ENCODE measurements around the gene ZNF786. TPM values are rescaled to one million over a fixed set of nuclear protein-coding genes. Genes with fewer than 3 reads are reported as not detected.

The ZNF786 gene
- total RNA-seq, 2 donors from 2014 or later, result 9.3 to 12.8 TPM

DNA sequence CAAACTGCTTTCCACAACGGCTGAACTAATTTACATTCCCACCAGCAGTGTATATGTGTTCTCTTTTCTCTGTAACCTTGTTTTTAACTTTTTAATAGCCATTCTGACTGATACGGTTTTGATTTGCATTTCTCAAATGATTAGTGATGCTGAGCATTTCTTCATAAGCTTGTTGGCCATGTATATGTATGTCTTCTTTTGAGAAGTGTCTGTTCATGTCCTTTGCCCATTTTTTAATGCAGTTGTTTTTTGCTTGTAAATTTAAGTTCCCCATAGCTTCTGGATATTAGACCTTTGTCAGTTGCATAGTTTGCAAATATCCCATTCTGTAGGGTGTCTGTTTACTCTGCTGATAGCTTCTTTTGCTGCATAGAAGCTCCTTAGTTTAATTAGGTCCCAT lies 6.1 kb downstream of the ZNF786 start:
- no peak overlapping the region for H3K27ac ChIP-seq
- no peak for DNase-seq (ENCODE audit: low spot score)
- H3K4me1 ChIP-seq (replicated peaks), result no peaks in the 10 kb centered on the region
- WGBS, result 94% methylated on average over 2 of the region's 2 CpGs
- H3K36me3 ChIP-seq, result no peaks in the 10 kb centered on the region
- H3K27me3 ChIP-seq (replicated peaks; ENCODE audit: insufficient read depth), result no peaks in the 10 kb centered on the region
- TF ChIP-seq POLR2AphosphoS5 (IDR thresholded peaks at IDR 0.05) (no peak), POLR2A (IDR thresholded peaks at IDR 0.05) (no peak)
- TF ChIP-seq, protein P1, sequence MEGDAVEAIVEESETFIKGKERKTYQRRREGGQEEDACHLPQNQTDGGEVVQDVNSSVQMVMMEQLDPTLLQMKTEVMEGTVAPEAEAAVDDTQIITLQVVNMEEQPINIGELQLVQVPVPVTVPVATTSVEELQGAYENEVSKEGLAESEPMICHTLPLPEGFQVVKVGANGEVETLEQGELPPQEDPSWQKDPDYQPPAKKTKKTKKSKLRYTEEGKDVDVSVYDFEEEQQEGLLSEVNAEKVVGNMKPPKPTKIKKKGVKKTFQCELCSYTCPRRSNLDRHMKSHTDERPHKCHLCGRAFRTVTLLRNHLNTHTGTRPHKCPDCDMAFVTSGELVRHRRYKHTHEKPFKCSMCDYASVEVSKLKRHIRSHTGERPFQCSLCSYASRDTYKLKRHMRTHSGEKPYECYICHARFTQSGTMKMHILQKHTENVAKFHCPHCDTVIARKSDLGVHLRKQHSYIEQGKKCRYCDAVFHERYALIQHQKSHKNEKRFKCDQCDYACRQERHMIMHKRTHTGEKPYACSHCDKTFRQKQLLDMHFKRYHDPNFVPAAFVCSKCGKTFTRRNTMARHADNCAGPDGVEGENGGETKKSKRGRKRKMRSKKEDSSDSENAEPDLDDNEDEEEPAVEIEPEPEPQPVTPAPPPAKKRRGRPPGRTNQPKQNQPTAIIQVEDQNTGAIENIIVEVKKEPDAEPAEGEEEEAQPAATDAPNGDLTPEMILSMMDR (IDR thresholded peaks at IDR 0.05), result no peak
- no peak overlapping the region for H3K4me3 ChIP-seq
- no peaks in the 10 kb centered on the region for H3K9me3 ChIP-seq
- intact Hi-C loops (cut with DNase I), result no loop called here

DNA sequence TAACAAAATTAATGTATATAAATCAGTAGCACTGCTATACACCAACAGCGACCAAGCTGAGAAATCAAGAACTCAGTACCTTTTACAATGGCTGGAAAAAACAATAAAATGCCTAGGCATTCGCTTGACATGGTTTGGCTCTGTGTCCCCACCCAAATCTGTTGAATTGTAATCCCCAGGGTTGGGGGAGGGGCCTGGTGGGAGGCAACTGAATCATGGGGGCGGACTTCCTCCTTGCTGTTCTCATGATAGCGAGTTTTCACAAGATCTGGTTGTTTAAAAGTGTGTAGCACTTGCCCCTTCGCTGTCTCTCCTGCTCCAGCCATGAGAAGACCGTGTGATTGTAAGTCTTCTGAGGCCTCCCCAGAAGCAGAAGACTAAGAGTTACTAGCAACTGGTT lies 8.6 kb downstream of the ZNF786 start:
- no peaks in the 10 kb centered on the region for H3K9me3 ChIP-seq
- no peaks in the 10 kb centered on the region for H3K36me3 ChIP-seq
- H3K4me1 ChIP-seq (replicated peaks), result no peaks in the 10 kb centered on the region
- WGBS, result 94% methylated on average over 6 of the region's 6 CpGs
- no peak overlapping the region for H3K27ac ChIP-seq
- intact Hi-C loops (cut with DNase I), result no loop called here
- TF ChIP-seq POLR2AphosphoS5 (IDR thresholded peaks at IDR 0.05) (no peak), POLR2A (IDR thresholded peaks at IDR 0.05) (no peak)
- TF ChIP-seq, protein P1 (IDR thresholded peaks at IDR 0.05), result no peak
- no peaks in the 10 kb centered on the region for H3K27me3 ChIP-seq (replicated peaks; ENCODE audit: insufficient read depth)
- DNase-seq (ENCODE audit: low spot score), result no peak
- H3K4me3 ChIP-seq, result no peak overlapping the region

DNA sequence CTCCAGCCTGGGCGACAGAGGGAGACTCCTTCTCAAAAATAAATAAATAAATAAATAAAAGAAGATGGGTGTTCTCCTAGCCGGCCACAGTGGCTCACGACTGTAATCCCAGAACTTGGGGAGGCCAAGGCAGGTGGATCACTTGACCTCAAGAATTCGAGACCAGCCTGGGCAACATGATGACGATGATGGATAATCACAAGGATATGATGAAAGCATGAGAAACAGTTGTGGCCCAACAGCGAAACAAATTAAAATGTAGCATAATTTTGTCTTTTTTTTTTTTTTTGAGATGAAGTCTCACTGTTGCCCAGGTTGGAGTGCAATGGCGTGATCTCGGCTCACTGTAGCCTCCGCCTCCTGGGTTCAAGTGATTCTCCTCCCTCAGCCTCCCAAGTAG lies 12.9 kb downstream of the ZNF786 start:
- TF ChIP-seq, protein P1 (IDR thresholded peaks at IDR 0.05), result no peak
- TF ChIP-seq POLR2AphosphoS5 (IDR thresholded peaks at IDR 0.05) (no peak), POLR2A (IDR thresholded peaks at IDR 0.05) (no peak)
- Histone ChIP-seq H3K27me3 (replicated peaks; ENCODE audit: insufficient read depth) (no peaks in the 10 kb centered on the region), H3K36me3 (no peaks in the 10 kb centered on the region), H3K4me1 (replicated peaks) (no peaks in the 10 kb centered on the region), H3K27ac (no peak overlapping the region), H3K9me3 (no peaks in the 10 kb centered on the region), H3K4me3 (no peak overlapping the region)
- intact Hi-C loops (cut with DNase I), result no loop called here
- WGBS, result 86% methylated on average over 9 of the region's 9 CpGs
- DNase-seq (ENCODE audit: low spot score), result no peak

DNA sequence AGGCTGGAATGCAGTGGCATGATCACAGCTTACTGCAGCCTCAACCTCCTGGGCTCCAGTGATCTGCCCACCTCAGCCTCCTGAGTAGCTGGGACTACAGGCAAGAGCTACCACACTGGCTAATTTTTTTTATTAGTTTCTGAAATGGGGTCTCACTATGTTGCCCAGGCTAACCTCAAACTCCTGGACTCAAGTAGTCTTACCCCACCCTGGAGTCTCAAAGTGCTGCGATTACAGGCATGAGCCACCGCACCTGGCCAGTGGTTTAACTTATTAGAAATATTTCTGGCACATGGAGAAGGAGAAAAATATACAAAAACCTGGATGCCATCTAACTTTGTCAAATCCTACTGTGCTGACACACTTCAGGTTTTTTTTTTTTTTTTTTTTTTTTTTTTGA lies 15.2 kb downstream of the ZNF786 start:
- Histone ChIP-seq H3K4me1 (replicated peaks) (no peaks in the 10 kb centered on the region), H3K9me3 (no peaks in the 10 kb centered on the region), H3K36me3 (no peaks in the 10 kb centered on the region), H3K27me3 (replicated peaks; ENCODE audit: insufficient read depth) (no peaks in the 10 kb centered on the region), H3K4me3 (no peak overlapping the region), H3K27ac (no peak overlapping the region)
- no peak for TF ChIP-seq POLR2AphosphoS5 (IDR thresholded peaks at IDR 0.05)
- no peak for TF ChIP-seq POLR2A (IDR thresholded peaks at IDR 0.05)
- TF ChIP-seq, protein P1 (IDR thresholded peaks at IDR 0.05), result no peak
- no peak for DNase-seq (ENCODE audit: low spot score)
- WGBS, result 93% methylated on average over 2 of the region's 2 CpGs
- intact Hi-C loops (cut with DNase I), result no loop called here

DNA sequence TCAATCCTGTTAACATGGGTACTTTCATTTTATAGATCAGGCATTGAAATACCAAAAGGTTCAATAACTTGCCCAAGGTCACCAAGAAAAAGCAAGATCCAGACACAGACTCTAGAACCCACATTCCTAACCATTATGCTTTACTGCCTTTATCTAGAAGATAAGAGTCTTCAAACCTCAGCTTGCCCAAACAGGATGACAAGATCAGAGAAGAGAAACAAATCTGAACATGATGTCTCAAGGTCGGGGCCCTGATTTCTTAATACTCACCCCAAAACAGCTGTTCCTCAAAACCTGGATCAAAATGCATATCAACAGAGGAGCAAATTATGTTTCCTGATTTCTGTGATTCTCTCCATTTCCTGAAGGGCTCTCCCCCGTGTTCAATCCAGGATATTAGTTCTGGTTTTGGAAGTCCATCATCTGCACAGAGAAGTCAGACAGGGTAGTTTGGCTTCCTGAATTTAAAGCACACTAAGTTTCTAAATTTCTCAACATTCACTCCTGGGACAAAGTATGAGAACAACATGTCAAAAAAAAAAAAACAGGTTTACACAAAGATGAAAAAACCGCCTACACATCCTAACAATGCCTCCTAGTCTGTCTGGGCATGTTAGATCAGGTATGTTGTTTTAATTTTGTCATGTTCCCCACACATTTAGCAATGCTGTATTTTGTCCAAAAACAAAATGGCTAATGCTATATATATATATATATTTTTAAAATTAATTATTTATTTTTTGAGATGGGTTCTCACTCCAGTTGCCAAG lies 16.2 kb downstream of the ZNF786 start:
- peak overlapping the region; percentile 6 to 36 for H3K27ac ChIP-seq
- H3K4me3 ChIP-seq, result no peak overlapping the region
- WGBS, result 52% methylated on average over 3 of the region's 3 CpGs
- no peaks in the 10 kb centered on the region for H3K36me3 ChIP-seq
- DNase-seq (ENCODE audit: low spot score), result no peak
- intact Hi-C loops (cut with DNase I), result no loop called here
- TF ChIP-seq POLR2A (IDR thresholded peaks at IDR 0.05) (no peak), POLR2AphosphoS5 (IDR thresholded peaks at IDR 0.05) (no peak)
- TF ChIP-seq, protein P1 (IDR thresholded peaks at IDR 0.05), result no peak
- no peaks in the 10 kb centered on the region for H3K4me1 ChIP-seq (replicated peaks)
- no peaks in the 10 kb centered on the region for H3K9me3 ChIP-seq
- H3K27me3 ChIP-seq (replicated peaks; ENCODE audit: insufficient read depth), result no peaks in the 10 kb centered on the region

All from prostate gland (tissue), 2 donors.